ENCODE data around the gene UPK2.

The UPK2 gene

GRCh38 chr11:118956094-118956846 is at the start of gene UPK2:
UPK2 (plus strand) TSS chr11:118956298; CDS start chr11:118956351, 53 bp downstream.
- DNase-seq: peak; percentile 65

GRCh38 chr11:118907051-118908042 is 48.8 kb upstream of the UPK2 start:
- peak; percentile 81 for DNase-seq

- DNase-seq: no peak
These were observed 47.8 kb upstream of the UPK2 start for GRCh38 chr11:118908264-118908663.

DNA sequence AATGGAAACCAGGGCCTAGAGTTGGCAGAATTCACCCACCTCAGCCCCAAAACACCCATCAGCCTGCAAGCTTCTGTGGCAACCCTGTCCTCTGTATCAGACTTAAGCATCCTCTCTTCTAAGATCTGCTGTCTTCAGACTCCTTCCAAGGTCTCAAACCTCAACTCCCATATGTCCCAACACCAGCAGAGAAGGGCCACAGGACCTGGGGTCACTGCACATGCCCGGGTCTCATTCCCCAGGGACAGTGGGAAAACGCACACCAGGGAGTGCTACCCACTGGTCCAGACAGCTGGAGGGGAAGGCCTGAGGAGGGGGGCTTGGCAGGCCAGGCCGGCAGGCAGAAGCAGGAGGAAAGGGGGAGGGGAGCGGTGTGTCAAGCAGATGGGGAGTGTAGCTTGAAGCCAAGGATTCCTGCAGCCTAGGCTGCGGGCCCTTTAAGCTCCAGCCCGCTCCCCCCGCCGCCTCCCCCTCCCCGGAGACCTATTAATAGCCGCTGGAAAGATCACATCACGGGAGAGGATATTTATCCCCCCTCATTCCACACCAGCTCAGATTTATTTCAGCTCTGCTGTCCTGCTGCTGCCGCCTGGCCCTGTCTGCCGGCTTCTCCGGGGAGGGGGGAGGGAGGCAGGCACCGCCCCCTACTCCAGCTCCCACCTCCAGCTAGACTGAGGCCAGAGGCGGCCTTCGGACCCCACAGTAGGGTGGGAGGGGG is 47.0 kb upstream of the UPK2 start:
- DNase-seq: peak; percentile 98

- DNase-seq: peak; percentile 19
These were observed 46.3 kb upstream of the UPK2 start for GRCh38 chr11:118909619-118910308.

GRCh38 chr11:118910309-118911112 is 45.6 kb upstream of the UPK2 start:
- DNase-seq: peak; percentile 92

GRCh38 chr11:118911113-118911879 is 44.8 kb upstream of the UPK2 start:
- peak; percentile 61 for DNase-seq

DNA sequence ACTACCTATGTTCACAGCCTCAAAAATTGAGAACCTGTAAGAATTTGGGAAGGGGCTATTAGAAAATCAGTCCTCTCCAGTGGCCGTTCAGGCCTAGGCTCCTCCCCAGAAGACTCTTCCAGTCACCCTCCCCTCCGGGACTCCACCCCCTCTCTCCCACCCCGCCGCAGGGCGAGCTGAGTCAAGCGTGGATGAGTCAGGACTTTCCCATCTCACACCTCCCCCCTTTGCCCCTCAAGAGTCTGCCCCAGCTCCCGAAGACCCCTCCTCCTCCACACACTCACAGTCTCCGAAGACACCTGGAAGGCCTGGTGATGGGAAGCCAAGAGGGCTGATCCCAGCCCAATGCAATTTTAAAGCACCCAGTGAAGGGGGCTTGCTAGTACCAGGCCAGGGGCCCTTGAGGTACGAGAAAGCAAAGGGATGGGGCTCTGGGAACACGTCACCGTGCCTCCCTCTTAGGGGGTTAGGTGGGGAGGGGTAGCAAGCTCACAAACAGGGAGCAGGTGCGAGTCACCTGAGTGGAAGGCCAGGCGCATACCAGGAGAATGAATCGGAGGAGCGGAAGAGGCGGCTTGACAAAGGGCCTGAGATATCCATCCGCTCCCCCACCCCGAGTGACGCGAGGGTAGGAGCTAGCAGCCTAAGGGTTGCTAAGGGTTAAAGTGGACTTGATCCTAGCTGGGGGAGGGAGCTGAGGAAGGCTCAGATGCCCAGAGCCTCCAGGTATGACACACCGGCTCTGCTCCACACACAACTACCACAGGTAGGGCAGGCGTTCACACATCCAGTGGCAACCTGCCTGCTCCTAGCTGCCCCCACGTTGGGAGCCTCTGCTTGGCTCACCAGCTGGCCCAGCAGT is 44.0 kb upstream of the UPK2 start:
- DNase-seq: peak; percentile 94

GRCh38 chr11:118912742-118913410 is 43.2 kb upstream of the UPK2 start:
- no peak for DNase-seq

DNA sequence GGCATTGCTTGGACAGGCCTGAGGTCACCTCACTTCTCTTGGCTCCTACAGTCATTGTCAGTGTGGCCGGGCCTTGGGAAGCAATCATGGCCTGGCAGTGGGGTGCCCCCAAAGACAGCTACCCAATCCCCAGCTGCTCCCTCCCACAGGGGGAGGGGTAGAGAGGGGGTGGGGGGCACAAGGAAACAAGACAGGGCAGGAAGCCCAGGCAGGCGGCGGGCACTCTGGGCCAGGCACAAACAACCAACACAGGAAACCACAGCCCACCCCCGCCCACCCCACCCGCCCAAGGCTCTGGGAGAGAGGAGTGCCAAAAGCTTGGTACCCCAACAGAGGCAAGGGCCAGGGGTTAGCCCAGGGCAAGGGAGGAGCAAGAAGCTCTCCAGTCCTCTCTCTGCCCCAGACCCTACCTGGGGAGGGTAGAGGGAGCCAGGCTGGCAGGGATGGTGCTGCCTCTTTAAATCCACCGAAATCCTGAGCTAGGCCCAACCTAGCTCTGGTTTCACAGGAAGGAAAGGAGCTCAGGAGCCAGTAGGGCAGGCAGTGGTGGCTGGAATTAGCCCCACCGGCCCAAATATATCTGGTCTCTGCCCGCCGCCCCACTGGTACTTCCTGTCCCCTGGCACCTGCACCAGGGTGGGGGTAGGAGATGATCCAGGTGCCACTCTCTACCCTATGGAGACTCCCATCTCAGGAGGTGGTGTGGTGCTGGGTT is 42.5 kb upstream of the UPK2 start:
- no peak for DNase-seq

GRCh38 chr11:118914178-118914918 is 41.8 kb upstream of the UPK2 start:
- no peak for DNase-seq

- no peak for DNase-seq
These were observed 41.1 kb upstream of the UPK2 start for GRCh38 chr11:118914987-118915386.

DNA sequence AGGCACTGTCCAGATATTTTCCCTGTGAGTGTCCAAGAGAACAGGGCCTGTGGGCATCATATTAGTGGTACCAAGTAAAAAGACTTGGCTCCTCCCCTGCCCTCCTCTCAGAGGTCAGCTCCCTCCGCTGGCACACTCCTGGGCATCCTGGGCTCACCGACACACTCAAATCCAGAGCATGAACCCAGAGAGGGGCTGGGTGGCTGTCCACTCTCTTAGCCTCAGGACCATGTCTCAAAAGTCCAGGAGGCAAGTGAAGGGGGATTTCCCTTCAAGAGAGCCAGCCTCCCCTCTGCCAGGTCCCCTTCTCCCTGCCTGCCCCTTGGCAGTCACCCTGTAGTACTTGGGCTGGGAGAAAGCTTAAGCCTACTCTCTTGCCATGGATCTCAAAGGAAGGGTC is 40.7 kb upstream of the UPK2 start:
- no peak for DNase-seq

DNA sequence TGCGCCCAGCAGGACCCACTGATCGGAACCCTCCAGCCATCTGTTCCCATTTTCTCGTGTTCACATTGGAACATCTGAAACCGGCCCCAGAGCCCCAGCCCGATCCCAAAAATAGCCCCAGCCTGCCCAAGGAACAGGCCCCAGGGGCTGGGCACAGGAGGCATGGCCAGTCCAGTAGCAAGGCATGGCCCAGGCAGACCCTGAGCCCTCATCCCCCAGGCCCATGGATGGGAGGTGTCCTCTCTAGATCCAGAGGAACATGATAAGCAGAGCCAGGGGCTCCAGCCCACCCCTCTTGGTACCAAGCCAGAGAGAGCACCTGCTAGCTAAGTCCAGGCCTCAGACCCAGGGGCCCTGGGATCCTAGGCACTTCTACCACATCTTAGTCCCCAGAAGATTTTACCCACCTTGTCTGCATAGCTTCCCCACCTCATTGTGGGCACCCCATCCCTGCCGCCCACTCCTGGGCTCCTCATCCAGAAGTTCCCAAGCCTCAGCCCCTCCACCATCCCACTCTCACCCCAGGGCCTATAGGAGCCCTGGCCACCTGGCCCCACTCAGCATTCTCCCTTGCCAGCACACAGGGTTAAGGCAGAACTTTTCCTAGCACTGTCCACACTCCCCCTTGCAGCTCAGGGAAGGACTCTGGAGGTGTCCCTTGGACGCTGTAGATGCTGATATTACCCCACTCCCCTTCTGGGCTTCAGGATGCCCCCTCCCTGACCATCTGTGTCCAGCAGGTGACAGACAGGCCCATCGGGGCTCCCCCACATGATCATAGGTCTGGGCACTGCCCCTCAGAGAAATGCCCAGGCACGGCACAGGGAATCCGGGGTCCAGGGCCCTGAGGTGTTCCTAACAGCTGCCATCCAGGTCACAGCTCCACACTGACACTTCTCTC is 39.9 kb upstream of the UPK2 start:
- DNase-seq: no peak

DNA sequence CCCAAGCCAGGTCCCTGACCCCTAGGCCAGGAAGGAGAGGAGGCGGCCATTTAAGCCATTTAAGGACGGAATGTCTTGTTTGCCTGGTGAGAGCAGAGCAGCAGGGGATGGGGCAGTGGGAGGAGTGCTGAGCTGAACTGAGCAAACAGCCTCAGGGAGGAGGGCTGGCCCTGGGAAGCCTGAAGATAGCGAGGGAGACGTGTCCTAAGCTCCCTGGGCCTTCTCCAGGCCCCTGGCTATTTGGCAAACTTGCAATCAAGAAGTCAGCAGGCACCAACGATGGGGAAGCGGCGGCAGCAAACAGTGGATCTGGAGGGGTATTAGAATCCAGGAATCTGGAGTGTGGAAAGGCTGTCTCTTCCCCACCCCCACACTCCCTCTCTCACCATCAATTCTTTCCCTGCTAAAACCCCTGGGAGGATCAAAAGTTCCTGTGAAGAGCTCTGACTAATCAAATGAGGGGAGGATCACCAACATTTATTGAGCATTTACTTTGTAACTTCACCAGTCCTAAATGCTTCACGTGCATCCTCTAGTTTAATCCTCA is 39.2 kb upstream of the UPK2 start:
- DNase-seq: peak; percentile 82

GRCh38 chr11:118917481-118918127 is 38.5 kb upstream of the UPK2 start:
- DNase-seq: peak; percentile 79
